GM19023 (cell line): ENCODE data around the gene CFAP77.

Experiments used
- ATAC-seq: cut with Tn5 transposase; IDR thresholded peaks from one replicate; pipeline ENCODE4 v1.9.1; 2021; ENCODE audit warnings: mild to moderate bottlenecking, moderate library complexity; ENCODE audit not compliant: unreplicated experiment

Gene CFAP77

GRCh38 chr9:132486706-132487350, 76.8 kb downstream of the CFAP77 start:
- no peak for ATAC-seq

- no peak for ATAC-seq
These were observed 77.4 kb downstream of the CFAP77 start for GRCh38 chr9:132487351-132487791.

- no peak for ATAC-seq
These were observed 78.0 kb downstream of the CFAP77 start for GRCh38 chr9:132487980-132488535.

GRCh38 chr9:132488626-132489025, 78.6 kb downstream of the CFAP77 start:
- no peak for ATAC-seq

GRCh38 chr9:132489536-132489935, 79.5 kb downstream of the CFAP77 start:
- no peak for ATAC-seq

- no peak for ATAC-seq
These were observed 84.8 kb downstream of the CFAP77 start for GRCh38 chr9:132494857-132495256.

- no peak for ATAC-seq
These were observed 87.7 kb downstream of the CFAP77 start for GRCh38 chr9:132497731-132498130.

GRCh38 chr9:132498531-132499210, 88.7 kb downstream of the CFAP77 start:
- no peak for ATAC-seq

GRCh38 chr9:132499251-132499650, 89.2 kb downstream of the CFAP77 start:
- no peak for ATAC-seq

- no peak for ATAC-seq
These were observed 90.2 kb downstream of the CFAP77 start for GRCh38 chr9:132500193-132500592.

GRCh38 chr9:132502480-132502879, 92.5 kb downstream of the CFAP77 start:
- ATAC-seq: no peak

GRCh38 chr9:132503116-132503515, 93.1 kb downstream of the CFAP77 start:
- no peak for ATAC-seq

- ATAC-seq: no peak
These were observed 94.5 kb downstream of the CFAP77 start for GRCh38 chr9:132504488-132504887.

- no peak for ATAC-seq
These were observed 96.1 kb downstream of the CFAP77 start for GRCh38 chr9:132505991-132506655.

GRCh38 chr9:132506977-132507669, 97.1 kb downstream of the CFAP77 start:
- ATAC-seq: no peak

- no peak for ATAC-seq
These were observed 97.9 kb downstream of the CFAP77 start for GRCh38 chr9:132507670-132508469.

- ATAC-seq: no peak
These were observed 100.2 kb downstream of the CFAP77 start for GRCh38 chr9:132509928-132510874.

- no peak for ATAC-seq
These were observed 101.4 kb downstream of the CFAP77 start for GRCh38 chr9:132511191-132511999.
